Measurements from ENCODE around the gene DOCK2.
A peak's percentile ranks its signal among the peaks of the same experiment; 100 is the strongest.

The DOCK2 gene

DNA sequence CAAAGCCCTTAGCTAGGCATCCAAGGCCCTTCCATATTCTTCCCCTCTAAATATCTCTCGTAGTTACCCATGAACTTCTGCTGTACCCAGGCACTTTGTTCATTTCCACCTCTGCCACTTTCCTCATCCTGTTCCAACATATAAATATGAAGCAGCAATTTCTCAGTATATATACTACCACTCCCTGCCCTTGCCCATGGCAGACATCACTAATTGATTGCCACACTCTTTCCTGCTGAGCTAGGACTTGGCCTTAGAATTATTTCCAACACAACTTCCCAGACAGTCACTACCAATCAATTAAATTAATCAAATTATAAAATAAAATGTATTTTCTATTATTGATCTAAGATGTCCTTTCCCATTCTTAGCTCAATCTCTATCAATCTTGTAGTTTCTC is 334.7 kb downstream of the DOCK2 start:
- TF ChIP-seq, protein P1, sequence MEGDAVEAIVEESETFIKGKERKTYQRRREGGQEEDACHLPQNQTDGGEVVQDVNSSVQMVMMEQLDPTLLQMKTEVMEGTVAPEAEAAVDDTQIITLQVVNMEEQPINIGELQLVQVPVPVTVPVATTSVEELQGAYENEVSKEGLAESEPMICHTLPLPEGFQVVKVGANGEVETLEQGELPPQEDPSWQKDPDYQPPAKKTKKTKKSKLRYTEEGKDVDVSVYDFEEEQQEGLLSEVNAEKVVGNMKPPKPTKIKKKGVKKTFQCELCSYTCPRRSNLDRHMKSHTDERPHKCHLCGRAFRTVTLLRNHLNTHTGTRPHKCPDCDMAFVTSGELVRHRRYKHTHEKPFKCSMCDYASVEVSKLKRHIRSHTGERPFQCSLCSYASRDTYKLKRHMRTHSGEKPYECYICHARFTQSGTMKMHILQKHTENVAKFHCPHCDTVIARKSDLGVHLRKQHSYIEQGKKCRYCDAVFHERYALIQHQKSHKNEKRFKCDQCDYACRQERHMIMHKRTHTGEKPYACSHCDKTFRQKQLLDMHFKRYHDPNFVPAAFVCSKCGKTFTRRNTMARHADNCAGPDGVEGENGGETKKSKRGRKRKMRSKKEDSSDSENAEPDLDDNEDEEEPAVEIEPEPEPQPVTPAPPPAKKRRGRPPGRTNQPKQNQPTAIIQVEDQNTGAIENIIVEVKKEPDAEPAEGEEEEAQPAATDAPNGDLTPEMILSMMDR (conservative IDR thresholded peaks at IDR 0.05): no peak
- no peak overlapping the region for H3K27ac ChIP-seq

DNA sequence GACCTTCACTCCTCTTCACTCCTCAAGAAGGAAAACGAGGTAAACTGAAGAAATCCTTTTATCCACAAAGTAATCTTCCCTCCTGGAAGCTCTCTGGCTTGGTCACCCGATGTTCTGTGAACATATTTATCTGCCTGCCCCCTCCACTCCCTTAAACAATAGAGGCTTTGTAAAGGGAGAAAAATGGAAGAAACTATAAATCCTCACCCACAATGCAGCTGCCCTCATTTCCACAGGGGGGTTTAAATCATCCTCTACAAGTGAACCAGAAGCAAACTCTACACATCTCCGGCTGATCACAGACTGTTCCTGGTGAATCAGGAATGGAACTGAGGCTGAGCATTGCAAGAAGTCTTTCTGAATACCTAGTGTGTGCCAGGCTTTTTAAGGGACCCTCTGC is 336.0 kb downstream of the DOCK2 start:
- TF ChIP-seq, protein P1 (conservative IDR thresholded peaks at IDR 0.05): no peak
- no peak overlapping the region for H3K27ac ChIP-seq

DNA sequence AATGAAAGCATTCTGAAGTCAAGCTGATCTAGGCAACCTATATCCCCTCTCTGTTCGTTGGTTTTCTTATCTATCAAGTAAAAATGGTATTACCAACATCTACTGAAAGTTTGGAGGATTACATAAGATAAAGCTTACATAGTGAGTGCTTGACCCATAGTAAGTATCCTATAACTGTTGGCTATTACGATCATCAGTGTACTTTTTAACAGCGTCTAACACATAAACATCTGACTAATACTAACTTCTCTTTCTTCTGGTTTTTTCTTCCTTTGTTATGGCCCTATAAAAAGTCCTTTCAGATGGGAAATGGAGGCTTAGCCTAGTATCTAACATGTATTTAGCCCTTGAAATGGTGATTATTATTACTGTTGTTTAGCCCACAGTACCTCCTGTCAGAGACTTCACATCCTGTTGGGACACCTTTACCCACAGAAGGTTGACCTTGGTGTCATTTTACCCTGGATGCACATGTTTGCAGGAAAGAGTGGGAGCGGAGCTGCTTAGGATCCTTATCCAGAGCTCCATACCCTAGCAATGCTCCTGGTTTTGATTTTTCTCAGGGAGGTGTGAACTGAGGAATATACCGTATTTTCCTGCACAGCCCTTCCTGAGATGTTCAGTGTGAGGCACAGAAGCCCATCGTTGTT is 337.2 kb downstream of the DOCK2 start:
- H3K27ac ChIP-seq: no peak overlapping the region
- TF ChIP-seq, protein P1 (conservative IDR thresholded peaks at IDR 0.05): no peak

DNA sequence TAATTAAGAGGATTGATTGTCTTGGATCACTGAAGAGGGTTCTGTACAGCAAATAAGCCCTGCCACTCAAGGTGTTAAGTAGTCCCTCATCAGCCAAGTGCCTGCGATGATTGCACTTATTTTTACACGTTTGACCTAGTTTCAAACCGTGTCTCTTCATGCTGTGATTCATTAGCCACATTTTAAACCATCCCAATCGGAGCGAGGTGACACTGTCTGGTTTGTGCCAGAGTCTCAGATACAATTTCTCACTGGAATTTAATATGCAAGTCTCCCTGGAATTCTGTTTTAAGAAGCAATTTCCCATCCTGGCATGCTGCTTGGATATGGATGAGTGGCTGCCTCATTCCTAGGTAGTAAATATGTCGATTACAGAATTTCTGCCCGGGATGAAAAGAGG is 341.6 kb downstream of the DOCK2 start:
- no peak overlapping the region for H3K27ac ChIP-seq
- TF ChIP-seq, protein P1 (conservative IDR thresholded peaks at IDR 0.05): no peak

DNA sequence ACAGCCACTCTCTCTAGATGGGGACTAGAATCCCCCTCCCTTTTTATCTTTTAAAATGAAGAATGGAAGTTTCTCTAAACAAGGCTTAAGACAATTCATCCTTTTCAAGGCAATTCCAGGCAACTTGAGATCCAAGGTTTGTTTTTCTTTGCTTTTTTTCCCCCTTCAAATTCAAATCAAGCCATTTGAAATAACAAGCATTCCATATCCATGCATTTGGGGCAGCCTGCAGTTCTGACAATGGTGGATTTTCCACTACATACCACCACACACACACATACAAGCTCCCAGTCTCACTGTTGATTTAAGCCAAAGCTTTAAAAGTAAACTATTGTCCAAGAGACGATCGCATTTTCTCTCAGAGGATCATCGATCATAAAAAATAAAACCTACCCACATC is 342.8 kb downstream of the DOCK2 start:
- TF ChIP-seq, protein P1 (conservative IDR thresholded peaks at IDR 0.05): no peak
- peak overlapping the region; percentile 77 for H3K27ac ChIP-seq

DNA sequence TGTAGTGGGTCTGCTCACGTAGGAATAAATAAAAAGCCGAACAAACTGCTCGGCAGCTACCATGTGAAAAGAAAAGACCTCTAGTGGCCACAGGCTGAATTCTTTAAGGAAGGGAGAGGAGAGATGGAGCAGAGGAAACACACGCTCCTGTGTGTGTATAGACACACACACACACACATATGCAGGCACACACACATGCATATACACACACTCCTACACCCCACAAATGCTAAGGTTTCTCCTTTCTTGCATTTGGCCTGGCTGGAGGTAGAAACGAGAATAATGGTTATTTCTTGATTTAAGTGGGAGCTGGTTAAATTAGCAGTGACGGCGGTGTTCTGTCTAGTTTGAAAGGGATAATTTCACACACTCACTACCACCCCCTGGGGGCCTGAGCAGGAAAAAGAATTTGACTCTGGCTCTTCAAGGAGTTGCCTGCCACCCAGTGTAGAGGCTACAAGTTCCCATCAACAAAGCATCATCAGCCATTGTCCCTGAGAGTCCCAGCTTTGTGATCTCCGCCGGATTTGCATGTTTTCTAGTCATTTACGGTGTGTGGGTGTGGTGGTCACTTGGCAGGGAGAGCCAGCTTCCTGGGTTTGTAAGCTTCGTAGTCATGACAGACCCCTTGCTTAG is 343.5 kb downstream of the DOCK2 start, which contains the start of gene INSYN2B:
INSYN2B (minus strand) TSS at position 78 of the 636 bp plus-strand sequence. CDS start 96,597 bp downstream, outside the sequence.
- peak within 1 kb of the TSS; percentile 77 for H3K27ac ChIP-seq
- TF ChIP-seq, protein P1 (conservative IDR thresholded peaks at IDR 0.05): peak; percentile 90

DNA sequence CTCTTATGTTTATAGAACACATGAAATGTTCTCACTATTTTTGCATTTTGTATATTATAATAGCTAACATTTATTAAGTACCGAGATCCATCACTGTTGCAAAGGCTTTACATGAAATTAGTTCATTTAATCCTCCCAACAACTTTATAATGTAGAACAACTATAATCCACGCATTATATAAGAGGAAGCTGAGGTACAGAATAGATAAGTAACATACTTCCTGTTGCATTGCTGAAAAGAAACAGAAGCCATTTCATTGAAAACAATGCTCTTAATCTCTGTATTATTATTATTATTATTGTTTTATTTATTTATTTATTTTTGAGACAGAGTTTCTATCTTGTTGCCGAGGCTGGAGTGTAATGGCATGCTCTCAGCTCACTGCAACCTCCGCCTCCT is 351.1 kb downstream of the DOCK2 start:
- TF ChIP-seq, protein P1 (conservative IDR thresholded peaks at IDR 0.05): no peak
- H3K27ac ChIP-seq: no peak overlapping the region
